Left lung (tissue), 10 donors: ENCODE measurements around the gene CHAMP1. TPM values are rescaled to one million over a fixed set of nuclear protein-coding genes. Genes with fewer than 3 reads are reported as not detected.

Experiments
- ATAC-seq: fragments of 200-7000 bp; cut with Tn5 transposase; one replicate; pipeline ENCODE4 v1.9.1; 2020; ENCODE audit warnings: moderate library complexity
- DNase-seq, 4 donors: peaks; one replicate each; pipeline ENCODE4 v3.0.0-alpha.2; 2013 to 2020
- H3K27ac ChIP-seq, 2 donors: fragments of 200-600 bp; sonication (generic) in 1 of 2; one replicate each; pipeline versions ENCODE4 v1.5.0 to v1.8.0; 2020 to 2021
- H3K27me3 ChIP-seq, 2 donors: fragments of 200-600 bp; sonication (generic) in 1 of 2; one replicate each; pipeline versions ENCODE4 v1.5.0 to v1.8.0; 2020 to 2021
- H3K36me3 ChIP-seq, 2 donors: fragments of 200-600 bp; sonication (generic) in 1 of 2; one replicate each; pipeline versions ENCODE4 v1.5.0 to v1.8.0; 2020 to 2021
- H3K4me1 ChIP-seq, 2 donors: fragments of 200-600 bp; one replicate each; pipeline ENCODE4 v1.8.0; 2021
- H3K4me3 ChIP-seq, 2 donors: fragments of 200-600 bp; sonication (generic) in 1 of 2; one replicate each; pipeline versions ENCODE4 v1.5.0 to v1.8.0; 2020 to 2021; ENCODE audit warnings: mild to moderate bottlenecking in 1 of 2
- H3K9me3 ChIP-seq, 2 donors: fragments of 200-600 bp; sonication (generic) in 1 of 2; one replicate each; pipeline versions ENCODE4 v1.5.0 to v1.8.0; 2020 to 2021
- CTCF ChIP-seq, 2 donors: fragments of 200-600 bp; sonication (generic) in 1 of 2; IDR thresholded peaks; one replicate each; pipeline versions ENCODE4 v1.5.0 to v1.8.0; 2021; ENCODE audit warnings: antibody characterized with exemption in 2 of 2
- intact Hi-C, 2 donors: fragments of 100-400 bp; cut with DNase I; formaldehyde crosslinking; loops; one replicate each; pipeline versions ENCODE4 v1.11.2 to v1.14.2; 2022
- polyA plus RNA-seq, 6 donors: library from polyadenylated mRNA; unstranded; fragments of 120-200 nt; gene quantifications; one replicate each; pipeline ENCODE4 v1.2.1, GENCODE V29; 2013; ENCODE audit not compliant: insufficient read length in 6 of 6
- total RNA-seq, 2 donors: library from RNA; stranded (reverse); fragmentation: NEBNext Ultra II Directional; extraction: Animal tissue kit (Norgen Biotek cat#: 25700); gene quantifications; one replicate each; pipeline ENCODE4 v1.2.1, GENCODE V29; 2021
- donor health status: DM: no; HTN: yes; CAD: no.
- donor health status: DM: no; HTN: no; CAD: no.

CHAMP1 gene
- total and polyA plus RNA-seq, 8 donors, result 20.9 to 32.4 (median 28.1) TPM

- ATAC-seq, result no peak
- Histone ChIP-seq H3K36me3 (no peaks in the 10 kb centered on the region), H3K27me3 (no peaks in the 10 kb centered on the region), H3K4me3 (peak overlapping the region; percentile 85 to 91), H3K4me1 (peaks cover 9 to 39% of the 10 kb centered on the region in 2 donors), H3K9me3 (no peaks in the 10 kb centered on the region), H3K27ac (peak overlapping the region; percentile 91 to 94)
- no peak for DNase-seq
- TF ChIP-seq CTCF (IDR thresholded peaks at IDR 0.05), result no peak
- intact Hi-C loops, result no loop called here
Observed at GRCh38 chr13:114313061-114313860, 1.0 kb upstream of the CHAMP1 start.

- H3K9me3 ChIP-seq, result no peaks in the 10 kb centered on the region
- intact Hi-C loops, result no loop called here
- no peaks in the 10 kb centered on the region for H3K27me3 ChIP-seq
- ATAC-seq (no peak), DNase-seq (no peak)
- H3K36me3 ChIP-seq, result no peaks in the 10 kb centered on the region
- peak overlapping the region; percentile 85 to 91 for H3K4me3 ChIP-seq
- no peak for TF ChIP-seq CTCF (IDR thresholded peaks at IDR 0.05)
- peak overlapping the region; percentile 91 to 94 for H3K27ac ChIP-seq
- H3K4me1 ChIP-seq, result peaks cover 9 to 50% of the 10 kb centered on the region in 2 donors
Observed at GRCh38 chr13:114315074-114315785, 927 bp downstream of the CHAMP1 start.

- Histone ChIP-seq H3K27ac (no peak overlapping the region), H3K27me3 (no peaks in the 10 kb centered on the region), H3K36me3 (peaks cover 0 to 27% of the 10 kb centered on the region in 2 donors), H3K9me3 (no peaks in the 10 kb centered on the region), H3K4me1 (peaks cover 9 to 44% of the 10 kb centered on the region in 2 donors), H3K4me3 (no peak overlapping the region)
- DNase-seq, result no peak
- TF ChIP-seq CTCF (IDR thresholded peaks at IDR 0.05), result no peak
- intact Hi-C loops, result no loop called here
- ATAC-seq, result no peak
Observed at GRCh38 chr13:114318624-114319023, 4.3 kb downstream of the CHAMP1 start.

- DNase-seq, result no peak
- intact Hi-C loops, result no loop called here
- Histone ChIP-seq H3K36me3 (peaks cover 0 to 35% of the 10 kb centered on the region in 2 donors), H3K4me3 (no peak overlapping the region), H3K9me3 (no peaks in the 10 kb centered on the region), H3K27me3 (no peaks in the 10 kb centered on the region), H3K4me1 (peaks cover 9 to 42% of the 10 kb centered on the region in 2 donors), H3K27ac (no peak overlapping the region)
- no peak for ATAC-seq
- TF ChIP-seq CTCF (IDR thresholded peaks at IDR 0.05), result no peak
Observed at GRCh38 chr13:114319441-114319913, 5.2 kb downstream of the CHAMP1 start.

GRCh38 chr13:114320065-114320464 is 5.8 kb downstream of the CHAMP1 start:
- TF ChIP-seq CTCF (IDR thresholded peaks at IDR 0.05), result no peak
- no peak for ATAC-seq
- Histone ChIP-seq H3K9me3 (no peaks in the 10 kb centered on the region), H3K27ac (no peak overlapping the region), H3K4me3 (no peak overlapping the region), H3K27me3 (no peaks in the 10 kb centered on the region), H3K36me3 (peaks cover 0 to 41% of the 10 kb centered on the region in 2 donors), H3K4me1 (peaks cover 9 to 41% of the 10 kb centered on the region in 2 donors)
- DNase-seq, result no peak
- intact Hi-C loops, result no loop called here
